Measurements from ENCODE around the gene EEFSEC. TPM values are rescaled to one million over a fixed set of nuclear protein-coding genes. Genes with fewer than 3 reads are reported as not detected.

Gene EEFSEC
- total RNA-seq, 1 donor from 2014 or later: 12.6 TPM

- Histone ChIP-seq H3K36me3 (ENCODE audit: control insufficient read depth, insufficient read depth, low read length) (no peaks in the 10 kb centered on the region), H3K27me3 (ENCODE audit: control insufficient read depth, insufficient read depth, low read length) (no peaks in the 10 kb centered on the region), H3K4me3 (ENCODE audit: low read depth, low read length) (no peak overlapping the region)
- TF ChIP-seq, protein P1, sequence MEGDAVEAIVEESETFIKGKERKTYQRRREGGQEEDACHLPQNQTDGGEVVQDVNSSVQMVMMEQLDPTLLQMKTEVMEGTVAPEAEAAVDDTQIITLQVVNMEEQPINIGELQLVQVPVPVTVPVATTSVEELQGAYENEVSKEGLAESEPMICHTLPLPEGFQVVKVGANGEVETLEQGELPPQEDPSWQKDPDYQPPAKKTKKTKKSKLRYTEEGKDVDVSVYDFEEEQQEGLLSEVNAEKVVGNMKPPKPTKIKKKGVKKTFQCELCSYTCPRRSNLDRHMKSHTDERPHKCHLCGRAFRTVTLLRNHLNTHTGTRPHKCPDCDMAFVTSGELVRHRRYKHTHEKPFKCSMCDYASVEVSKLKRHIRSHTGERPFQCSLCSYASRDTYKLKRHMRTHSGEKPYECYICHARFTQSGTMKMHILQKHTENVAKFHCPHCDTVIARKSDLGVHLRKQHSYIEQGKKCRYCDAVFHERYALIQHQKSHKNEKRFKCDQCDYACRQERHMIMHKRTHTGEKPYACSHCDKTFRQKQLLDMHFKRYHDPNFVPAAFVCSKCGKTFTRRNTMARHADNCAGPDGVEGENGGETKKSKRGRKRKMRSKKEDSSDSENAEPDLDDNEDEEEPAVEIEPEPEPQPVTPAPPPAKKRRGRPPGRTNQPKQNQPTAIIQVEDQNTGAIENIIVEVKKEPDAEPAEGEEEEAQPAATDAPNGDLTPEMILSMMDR (IDR thresholded peaks at IDR 0.05; ENCODE audit: insufficient read depth, low read length, poor library complexity, severe bottlenecking): no peak
- DNase-seq (ENCODE audit: low read depth): no peak
Observed at GRCh38 chr3:128335621-128336296, 182.5 kb downstream of the EEFSEC start.

GRCh38 chr3:128336337-128337156 lies 183.3 kb downstream of the EEFSEC start:
- H3K36me3 ChIP-seq (ENCODE audit: control insufficient read depth, insufficient read depth, low read length): no peaks in the 10 kb centered on the region

DNA sequence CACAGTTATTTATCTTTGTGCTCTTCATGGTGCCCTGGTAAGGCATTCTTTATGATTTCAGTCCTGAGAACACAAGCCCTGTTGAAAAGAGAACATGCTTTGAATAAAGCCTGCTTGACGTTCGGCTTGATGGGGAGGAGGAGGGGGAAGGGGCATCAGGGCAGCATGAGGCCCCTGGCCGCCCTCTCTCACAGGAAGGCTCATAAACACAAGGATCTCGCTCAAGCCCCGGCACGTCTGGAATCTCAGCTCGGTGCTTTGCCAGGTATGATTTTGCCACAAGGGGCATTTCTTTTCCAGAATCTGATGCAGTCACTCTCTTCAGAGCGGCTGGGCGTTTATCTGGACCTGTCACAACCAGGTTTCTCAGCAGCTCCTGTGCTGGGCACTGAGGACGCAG lies 184.0 kb downstream of the EEFSEC start:
- H3K27me3 ChIP-seq (ENCODE audit: control insufficient read depth, insufficient read depth, low read length): no peaks in the 10 kb centered on the region
- H3K4me3 ChIP-seq (ENCODE audit: low read depth, low read length): no peak overlapping the region
- no peaks in the 10 kb centered on the region for H3K36me3 ChIP-seq (ENCODE audit: control insufficient read depth, insufficient read depth, low read length)
- no peak for DNase-seq (ENCODE audit: low read depth)
- TF ChIP-seq, protein P1 (IDR thresholded peaks at IDR 0.05; ENCODE audit: insufficient read depth, low read length, poor library complexity, severe bottlenecking): no peak

More at GRCh38 chr3:128336337-128337156, 183.3 kb downstream of the EEFSEC start:
- H3K27me3 ChIP-seq (ENCODE audit: control insufficient read depth, insufficient read depth, low read length): no peaks in the 10 kb centered on the region
- TF ChIP-seq, protein P1 (IDR thresholded peaks at IDR 0.05; ENCODE audit: insufficient read depth, low read length, poor library complexity, severe bottlenecking): no peak
- DNase-seq (ENCODE audit: low read depth): no peak
- no peak overlapping the region for H3K4me3 ChIP-seq (ENCODE audit: low read depth, low read length)

DNA sequence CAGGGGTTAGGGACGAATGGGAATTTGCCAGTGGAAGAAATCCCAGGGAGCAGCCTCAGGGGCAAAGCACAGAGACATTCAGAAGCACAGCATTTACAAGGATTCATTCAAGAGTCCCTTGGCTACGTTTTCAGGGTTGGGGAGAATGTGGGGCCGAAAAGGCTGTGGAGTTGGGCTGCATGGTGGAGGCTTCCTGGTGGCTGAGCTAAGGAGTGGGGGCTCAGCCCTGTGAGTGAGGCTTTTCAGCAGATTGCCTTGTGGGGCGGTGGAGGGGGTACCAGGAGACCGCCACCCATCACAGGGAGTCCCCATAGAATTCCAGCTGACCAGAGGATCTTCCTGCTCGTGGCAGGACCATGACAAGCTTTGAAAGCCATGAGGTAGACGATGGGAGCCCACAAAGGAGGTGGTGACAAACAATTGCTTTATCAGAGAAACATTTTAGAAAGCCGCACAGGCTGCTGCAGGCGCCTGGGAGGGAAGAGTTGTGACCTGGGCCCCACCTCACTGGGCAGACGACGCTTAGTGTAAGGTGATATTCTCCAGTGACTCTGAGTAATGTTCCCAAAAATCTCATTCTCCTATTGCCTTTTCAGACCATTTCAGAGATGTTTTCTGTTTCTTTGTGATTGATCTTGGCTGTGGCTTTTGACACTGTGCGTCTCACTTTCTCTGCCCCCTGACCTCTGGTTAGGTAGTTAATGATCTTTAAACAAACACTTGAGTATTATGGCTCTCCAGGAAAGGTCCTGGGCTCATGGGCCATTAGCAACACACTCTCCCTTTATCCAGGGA lies 185.5 kb downstream of the EEFSEC start:
- Histone ChIP-seq H3K4me3 (ENCODE audit: low read depth, low read length) (no peak overlapping the region), H3K27me3 (ENCODE audit: control insufficient read depth, insufficient read depth, low read length) (no peaks in the 10 kb centered on the region), H3K36me3 (ENCODE audit: control insufficient read depth, insufficient read depth, low read length) (no peaks in the 10 kb centered on the region)
- TF ChIP-seq, protein P1 (IDR thresholded peaks at IDR 0.05; ENCODE audit: insufficient read depth, low read length, poor library complexity, severe bottlenecking): no peak
- no peak for DNase-seq (ENCODE audit: low read depth)

DNA sequence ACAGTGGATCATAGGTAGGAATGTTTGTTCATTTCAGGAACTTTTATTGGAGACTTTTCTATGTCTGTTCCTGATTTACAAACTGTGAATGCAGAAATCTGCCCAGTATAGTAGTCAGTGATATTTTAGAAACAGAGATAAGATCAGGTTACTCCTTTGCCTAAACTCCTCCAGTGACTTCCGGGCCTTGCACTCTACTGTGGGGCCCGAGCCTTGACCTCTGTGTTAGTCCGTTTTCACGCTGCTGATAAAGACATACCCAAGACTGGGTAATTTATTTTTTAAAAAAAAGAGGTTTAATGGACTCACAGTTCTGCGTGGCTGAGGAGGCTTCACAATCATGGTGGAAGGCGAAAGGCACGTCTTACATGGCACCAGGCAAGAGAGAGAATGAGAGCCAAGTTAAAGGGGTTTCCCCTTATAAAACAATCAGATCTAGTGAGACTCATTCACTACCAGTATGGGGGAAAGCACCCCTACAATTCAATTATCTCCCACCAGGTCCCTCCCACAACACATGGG lies 186.3 kb downstream of the EEFSEC start:
- Histone ChIP-seq H3K36me3 (ENCODE audit: control insufficient read depth, insufficient read depth, low read length) (no peaks in the 10 kb centered on the region), H3K27me3 (ENCODE audit: control insufficient read depth, insufficient read depth, low read length) (no peaks in the 10 kb centered on the region), H3K4me3 (ENCODE audit: low read depth, low read length) (no peak overlapping the region)
- TF ChIP-seq, protein P1 (IDR thresholded peaks at IDR 0.05; ENCODE audit: insufficient read depth, low read length, poor library complexity, severe bottlenecking): no peak
- no peak for DNase-seq (ENCODE audit: low read depth)
